TTC549 (cell line): ENCODE measurements around the gene GRIA2.

Experiments used
- FAIRE-seq: peaks from 2 replicates; lab custom pipeline; 2012; peaks lifted over from hg19 to GRCh38; lab: Jason Lieb, UNC

Gene GRIA2

DNA sequence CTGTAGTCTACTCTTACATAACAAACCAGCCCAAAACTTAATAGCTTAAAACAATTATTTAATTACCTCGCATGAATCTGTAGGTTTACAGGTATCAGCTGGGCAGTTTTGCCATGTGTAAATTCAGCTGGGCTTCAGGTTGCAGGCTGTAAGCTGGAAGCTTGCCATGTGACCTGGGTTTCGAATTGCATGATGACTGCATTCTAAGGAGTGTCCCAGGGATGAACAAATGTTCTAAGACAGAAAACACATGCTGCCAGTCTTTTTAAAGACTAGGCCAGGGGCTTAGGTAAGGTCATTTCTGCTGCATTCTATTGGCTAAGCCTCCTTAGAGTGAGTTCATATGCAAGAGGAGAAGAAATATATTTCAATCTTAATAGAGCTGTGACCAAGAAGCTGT lies 44.8 kb downstream of the GRIA2 start:
- FAIRE-seq, result no peak

DNA sequence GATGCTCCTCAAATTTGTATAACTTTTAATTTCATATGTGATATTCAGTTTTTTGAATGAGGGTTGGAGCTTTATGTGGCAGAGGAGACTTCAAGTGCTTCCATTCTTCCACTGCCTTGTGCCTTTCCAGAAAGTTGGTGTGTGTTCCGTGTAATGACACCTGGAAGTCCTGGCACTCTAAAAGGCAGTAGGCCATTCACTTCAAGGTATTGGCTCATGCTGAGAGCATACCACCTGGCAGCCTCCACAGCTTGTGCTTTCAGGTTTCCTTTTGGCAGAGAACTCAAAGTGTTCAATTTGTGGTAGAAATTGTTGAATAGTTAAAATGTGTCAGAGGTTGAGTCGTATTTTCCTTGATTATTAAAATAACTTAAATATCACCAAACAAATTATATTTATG lies 49.6 kb downstream of the GRIA2 start:
- no peak for FAIRE-seq

DNA sequence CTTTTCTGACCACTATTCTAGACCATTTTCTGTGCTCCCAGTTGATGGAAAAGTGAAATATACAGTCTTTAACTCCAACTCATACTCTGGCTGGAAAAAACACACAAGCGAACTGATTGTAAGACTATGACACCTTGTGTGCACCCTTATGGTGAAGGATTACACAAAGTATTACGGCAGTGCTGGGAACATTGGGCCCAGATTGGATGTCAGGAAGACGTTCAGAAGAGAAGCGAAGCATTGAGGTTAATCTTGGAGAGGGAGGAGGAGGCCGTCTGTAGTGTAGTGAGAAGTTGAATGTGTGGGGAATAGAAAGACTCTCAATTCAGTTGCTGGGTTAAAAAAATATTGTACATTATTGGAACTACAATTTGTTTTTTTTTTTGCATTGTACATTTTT lies 50.0 kb downstream of the GRIA2 start:
- FAIRE-seq, result no peak

DNA sequence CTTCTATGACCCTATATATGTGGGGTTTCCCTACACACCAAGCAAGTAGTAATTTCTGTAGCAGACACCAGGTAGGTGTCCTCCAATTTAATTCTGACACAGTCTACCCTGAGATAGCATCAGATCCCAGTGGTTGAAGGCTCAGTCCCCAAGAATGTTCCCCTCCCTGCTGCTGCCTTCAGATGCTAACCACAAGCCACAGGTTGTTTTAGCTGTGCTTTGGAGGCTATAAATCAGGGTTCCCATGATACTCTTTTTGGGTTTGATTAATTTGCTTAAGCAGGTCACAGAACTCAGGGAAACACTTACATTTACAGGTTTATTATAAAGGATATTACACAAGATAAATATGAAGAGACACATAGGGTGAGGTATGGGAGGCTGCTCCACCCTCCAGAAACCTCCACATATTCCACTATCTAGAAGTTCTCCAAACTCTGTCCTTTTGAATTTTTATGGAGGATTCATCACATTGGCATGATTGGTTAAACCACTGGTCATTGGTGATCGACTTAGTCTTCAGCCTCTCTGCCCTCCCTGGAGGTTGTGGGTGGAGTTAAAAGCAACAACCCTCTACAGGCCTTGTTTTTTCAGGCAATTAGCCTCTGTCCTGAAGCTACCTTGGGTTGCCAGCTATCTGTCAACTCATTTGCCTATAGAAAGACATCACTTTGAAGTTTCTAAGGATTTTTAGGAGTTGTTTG lies 50.8 kb downstream of the GRIA2 start:
- no peak for FAIRE-seq

DNA sequence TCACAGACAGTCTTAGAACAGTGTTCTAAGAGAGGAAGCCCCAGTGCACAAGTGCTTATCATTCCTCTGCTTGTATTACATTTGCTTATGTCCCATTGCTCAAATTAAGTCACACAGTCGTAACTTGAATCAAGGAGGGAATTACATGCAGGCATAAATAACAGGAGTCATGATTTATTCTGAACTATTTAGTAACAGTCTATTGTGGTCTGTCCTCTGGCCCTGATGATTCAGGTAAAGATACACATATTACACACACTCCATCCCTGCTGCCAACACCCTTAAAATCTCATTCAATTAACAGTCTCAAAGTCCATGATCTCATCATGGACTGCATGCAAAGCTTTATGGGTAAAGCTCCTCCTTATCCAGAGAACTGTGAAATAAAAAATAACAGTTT lies 60.1 kb downstream of the GRIA2 start:
- FAIRE-seq, result no peak

DNA sequence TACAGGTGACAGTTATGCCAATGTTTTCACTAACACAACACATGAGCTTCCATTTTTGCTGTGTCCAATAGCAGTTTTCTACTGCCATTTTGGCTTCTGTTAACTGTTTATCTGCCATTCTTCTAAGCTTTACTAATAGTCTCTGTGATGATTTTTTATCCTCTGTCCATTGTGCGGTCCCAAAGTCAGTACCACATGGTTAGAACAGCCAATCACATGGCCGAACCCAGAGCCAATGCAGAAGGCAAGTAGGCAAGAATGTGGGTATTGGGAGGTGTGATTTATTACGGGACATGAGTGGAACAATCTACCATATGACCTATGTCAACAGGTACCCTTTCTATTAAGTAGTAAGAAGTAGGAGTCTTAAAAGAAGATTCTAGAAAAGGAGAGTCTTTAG lies 61.5 kb downstream of the GRIA2 start:
- no peak for FAIRE-seq

DNA sequence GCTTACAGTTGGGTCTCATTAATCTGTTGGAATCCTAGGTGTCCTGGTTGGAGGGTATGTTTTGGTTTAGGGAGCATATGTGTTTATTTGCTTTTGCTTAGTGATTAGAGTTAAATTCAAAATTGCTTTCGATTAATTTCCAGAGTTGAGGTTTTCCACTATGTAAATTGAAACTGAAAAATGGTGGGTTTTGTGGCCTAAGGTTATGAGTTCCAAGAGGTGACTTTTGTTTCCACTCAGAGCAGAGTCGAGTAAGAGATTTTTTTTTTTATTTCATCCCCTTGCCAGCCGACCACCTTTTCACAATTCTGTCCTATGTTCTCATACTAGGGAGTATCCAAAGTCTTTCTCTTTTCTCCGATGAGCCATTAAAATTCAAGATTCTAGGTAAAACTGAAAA lies 66.9 kb downstream of the GRIA2 start:
- no peak for FAIRE-seq

DNA sequence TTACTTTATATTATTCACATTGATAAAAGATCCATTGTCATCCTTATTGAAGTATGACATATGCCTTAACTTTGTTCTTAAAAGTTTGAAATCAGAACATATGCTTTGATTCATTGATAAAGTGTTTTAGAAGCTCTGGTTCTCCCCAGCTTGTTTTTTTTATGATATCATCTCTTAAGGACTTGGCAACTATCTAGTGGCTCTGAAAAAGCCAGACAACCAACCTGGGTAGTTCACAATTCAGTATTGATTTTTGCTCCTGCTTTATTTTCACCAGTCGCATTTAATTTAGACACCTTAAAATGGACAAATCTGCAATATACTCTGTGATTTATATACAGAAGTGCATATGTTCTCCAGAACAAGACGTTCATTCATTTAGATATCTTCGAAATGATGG lies 70.1 kb downstream of the GRIA2 start:
- no peak for FAIRE-seq

DNA sequence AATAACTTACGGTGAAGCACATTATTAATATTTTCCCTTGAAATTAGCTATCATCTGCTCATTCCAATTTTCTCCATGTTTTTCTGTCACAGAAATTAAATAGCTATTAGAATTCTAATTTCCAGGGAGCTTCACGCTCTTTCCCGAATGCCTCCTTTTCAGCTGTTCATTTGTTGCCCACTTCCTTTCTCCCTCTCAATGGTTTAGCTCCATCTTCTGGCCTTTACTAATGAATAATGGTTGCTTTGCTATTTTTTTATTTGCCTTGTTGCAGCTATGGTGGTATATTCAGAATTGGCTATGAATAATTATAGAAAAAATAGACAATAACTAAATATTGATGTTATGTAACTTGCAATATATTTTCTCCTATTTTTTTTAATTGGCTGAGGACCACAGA lies 70.5 kb downstream of the GRIA2 start:
- no peak for FAIRE-seq

DNA sequence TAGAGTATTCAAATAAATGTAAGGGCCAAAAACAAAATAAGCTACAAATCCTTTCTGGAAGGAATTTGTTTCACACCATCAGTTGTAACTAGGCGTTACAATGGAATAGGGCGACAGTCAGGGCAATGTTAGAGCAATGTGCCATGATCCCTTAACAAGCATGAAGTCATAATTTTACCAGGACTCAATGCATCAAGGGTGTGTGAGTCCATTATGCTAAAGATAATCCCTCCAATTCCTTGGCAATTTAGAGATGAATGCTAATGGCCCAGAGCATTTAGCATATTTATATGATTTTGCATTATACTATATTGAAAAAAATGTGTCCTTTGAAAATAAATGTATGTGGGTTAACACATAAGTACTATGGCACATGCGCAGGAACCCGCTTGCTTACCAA lies 73.1 kb downstream of the GRIA2 start:
- no peak for FAIRE-seq

DNA sequence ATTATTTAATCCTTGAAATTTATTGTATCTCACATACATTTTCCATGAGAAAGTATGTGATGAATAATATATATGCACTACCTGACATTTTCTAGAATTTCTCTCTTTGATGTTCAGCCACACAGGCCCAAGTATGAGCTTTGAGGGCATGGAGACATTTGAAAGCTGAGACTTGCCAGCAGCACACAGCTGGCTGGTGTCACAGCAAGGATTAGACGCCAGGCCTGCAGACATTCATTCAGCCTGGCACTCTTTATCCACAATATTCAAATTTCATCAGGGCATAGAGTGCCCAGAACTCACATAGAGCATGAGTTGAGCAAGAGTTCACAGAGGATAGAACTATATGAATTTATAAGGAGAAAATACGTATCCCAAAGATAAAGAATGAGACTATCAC lies 74.0 kb downstream of the GRIA2 start:
- FAIRE-seq, result no peak

DNA sequence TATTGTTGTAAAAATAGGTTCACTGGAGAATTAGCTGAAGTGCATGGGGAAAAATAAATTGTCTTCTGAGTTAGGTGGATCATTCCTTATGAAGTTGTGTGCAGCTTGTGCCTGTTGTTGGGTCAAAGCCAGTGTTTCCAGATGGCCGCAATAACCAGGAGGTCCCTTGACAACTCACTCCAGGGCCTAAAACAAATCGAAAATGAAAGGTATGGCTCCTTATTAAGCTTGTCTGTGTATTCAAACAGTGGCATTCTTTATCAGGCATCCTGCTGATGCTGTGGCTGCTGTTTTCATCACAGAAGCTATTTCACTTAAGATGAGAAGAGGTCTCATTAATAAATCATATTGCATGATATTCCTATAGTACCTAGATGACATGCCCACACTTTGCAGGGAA lies 80.2 kb downstream of the GRIA2 start:
- no peak for FAIRE-seq

DNA sequence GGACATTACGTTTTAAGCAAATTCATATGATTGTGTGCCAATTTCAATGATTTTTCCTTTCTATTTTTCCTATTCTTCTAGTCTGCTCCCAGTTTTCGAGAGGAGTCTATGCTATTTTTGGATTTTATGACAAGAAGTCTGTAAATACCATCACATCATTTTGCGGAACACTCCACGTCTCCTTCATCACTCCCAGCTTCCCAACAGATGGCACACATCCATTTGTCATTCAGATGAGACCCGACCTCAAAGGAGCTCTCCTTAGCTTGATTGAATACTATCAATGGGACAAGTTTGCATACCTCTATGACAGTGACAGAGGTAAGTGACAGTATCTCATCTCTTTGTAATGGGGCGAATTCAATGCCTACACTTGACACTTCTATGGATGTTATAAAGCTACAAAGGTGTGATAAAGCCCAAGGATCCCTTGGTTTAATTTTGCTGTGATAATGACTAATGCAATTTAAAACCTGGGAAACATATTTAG lies 83.0 kb downstream of the GRIA2 start:
- FAIRE-seq, result no peak

DNA sequence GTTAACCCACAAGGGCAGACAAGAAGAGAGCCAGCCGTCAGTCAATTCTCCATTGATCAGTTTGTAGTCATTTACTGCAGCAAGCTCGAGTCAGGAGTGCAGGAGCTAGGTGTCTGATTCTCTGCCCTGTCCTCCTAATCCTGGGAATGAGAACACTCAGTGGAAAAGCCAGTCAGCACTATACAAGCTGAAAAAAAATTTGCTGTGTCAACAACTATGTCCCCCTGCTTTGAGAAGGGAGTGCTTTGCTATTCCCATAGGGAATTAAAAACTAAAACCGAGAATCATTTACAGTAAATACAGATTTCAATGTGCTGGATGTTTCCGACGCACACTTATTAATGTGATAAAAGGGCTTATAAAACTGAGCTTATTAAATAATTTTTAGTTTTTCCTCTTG lies 84.2 kb downstream of the GRIA2 start:
- no peak for FAIRE-seq

DNA sequence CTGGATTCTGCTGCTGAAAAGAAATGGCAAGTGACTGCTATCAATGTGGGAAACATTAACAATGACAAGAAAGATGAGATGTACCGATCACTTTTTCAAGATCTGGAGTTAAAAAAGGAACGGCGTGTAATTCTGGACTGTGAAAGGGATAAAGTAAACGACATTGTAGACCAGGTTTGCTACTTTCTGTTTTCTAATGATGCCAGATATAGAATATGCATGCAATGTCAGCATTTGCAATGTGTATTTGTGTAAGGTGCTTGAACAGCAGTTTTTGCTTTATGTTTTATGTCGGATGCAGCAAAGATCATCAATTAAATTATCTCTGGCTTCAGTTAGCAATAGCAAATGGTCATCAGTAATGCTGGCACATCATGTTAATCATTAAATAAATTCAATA lies 92.2 kb downstream of the GRIA2 start:
- no peak for FAIRE-seq

DNA sequence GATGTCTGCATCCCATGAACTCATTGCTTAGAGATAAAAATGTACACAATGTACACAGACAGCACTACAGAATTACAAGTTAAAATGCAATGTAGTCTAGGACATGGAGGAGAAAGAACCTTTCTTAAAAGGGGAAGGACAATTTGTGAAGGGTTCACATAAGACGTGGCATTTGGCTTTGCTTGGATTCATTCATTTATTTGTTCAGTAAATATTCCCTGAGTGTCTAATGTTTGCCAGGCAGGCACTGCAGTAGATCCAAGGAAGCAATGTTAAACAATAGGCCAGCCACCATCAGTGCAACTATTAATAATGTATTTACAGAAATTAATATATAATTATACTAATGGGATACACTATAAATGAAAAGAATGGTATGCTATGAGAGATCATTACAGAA lies 94.4 kb downstream of the GRIA2 start:
- no peak for FAIRE-seq

DNA sequence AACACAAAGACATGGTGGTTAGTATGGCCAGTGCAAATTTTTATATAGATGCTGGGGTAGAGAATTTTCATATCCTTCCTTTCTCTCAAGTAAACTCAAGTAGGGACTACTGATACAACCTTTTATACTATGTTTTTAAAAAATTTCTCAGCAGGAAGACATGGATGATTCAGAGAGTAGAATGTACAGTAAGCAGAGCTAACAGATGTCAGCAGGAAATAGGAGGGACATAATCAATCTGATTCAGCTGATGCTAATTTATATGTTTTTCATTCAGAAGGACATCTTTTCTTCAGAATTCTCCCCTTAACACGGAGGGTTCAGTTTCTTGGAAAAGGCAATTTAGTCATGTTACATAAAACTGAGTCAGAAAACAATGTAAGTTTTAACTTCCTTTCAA lies 95.4 kb downstream of the GRIA2 start:
- no peak for FAIRE-seq

DNA sequence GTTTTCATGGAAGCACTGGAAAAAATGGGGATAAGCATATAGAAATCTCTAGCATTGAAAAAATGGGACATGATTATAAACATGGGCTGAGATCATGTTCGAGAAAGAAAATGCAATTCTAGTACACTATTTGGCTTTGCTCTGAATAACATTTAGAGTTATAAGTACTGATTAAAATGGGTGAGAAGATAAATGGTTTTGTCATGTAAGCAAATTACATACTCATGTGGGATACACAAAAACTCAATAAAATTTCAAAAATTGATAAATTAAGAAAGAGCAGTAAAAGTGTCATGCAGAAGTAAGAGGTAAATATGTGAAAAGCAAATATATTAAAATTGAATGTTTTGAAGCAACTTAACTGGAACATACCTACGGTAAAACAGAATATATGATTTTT lies 99.6 kb downstream of the GRIA2 start:
- no peak for FAIRE-seq

DNA sequence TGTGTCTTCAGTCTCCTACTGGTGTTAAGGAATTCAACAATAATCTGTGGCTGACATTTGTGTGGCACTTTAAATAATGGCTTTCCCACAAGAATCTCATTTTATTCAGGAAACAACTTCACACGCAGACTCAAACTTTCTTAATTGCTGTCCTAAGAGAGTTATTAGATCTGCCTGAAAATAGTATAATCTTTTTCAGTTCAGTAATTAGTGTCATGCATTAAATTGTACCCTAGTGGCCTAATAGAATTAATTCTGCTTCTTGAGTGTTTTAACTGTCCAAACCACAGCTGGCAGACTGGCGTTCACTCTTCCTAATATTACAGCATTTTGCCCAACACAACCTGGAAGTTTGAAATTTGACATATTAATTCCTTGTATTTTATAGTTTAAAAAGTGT lies 107.1 kb downstream of the GRIA2 start:
- FAIRE-seq, result no peak

DNA sequence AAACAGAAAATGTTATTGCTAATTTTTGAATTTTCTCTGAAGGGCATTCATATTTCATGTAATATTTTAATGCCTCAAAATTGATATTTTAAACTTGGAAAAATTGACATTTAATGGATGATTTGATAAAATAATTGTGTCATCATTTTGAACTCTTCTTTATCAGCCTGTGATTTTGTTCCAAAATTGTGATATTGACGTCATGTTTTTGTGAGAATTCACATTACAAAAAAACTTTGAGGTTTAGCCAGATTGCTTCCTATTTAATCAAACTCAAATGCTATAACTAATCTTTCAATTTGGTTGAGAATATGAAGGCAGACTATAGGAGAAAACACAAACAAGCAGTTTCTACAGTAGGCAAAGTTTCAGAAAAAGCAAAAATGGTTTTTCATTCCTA lies 137.4 kb downstream of the GRIA2 start:
- FAIRE-seq, result no peak

DNA sequence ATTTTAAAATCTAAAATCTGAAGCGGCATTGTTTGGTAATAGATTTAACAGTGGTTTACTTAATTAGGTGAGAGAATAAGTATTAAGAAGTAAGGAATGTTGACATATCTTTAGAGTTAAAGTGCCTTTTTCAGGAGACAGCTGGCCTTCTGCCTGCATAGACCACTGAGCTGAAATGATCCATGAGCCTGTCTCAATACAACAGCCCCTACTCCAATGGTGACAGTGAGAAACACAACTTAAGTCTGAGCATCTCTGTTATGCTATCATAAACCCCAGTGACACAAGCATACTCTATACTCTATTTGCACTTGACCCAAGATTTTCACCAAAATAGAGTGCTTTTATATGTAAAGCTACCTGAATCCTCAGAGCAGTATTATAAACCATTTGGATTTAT lies 137.9 kb downstream of the GRIA2 start:
- FAIRE-seq, result no peak

DNA sequence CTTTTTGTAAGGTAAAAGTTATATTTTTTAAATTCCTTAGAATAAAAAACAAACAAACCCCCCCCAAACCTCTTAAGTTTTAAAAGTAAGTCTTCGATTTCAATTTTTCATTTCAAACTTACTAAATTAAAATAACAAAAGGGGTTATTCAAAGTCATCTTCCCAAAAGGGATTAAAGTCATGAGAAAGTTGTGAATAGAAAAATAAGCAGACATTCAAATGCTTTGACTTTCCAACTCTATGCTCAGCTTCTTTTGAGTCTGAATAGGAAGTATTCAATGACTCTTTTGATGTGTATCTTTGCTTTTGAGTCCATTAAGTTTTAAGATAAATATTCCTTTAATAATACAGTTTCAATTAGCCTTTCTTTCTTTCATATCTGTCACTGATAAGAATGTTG lies 138.3 kb downstream of the GRIA2 start:
- FAIRE-seq, result no peak

DNA sequence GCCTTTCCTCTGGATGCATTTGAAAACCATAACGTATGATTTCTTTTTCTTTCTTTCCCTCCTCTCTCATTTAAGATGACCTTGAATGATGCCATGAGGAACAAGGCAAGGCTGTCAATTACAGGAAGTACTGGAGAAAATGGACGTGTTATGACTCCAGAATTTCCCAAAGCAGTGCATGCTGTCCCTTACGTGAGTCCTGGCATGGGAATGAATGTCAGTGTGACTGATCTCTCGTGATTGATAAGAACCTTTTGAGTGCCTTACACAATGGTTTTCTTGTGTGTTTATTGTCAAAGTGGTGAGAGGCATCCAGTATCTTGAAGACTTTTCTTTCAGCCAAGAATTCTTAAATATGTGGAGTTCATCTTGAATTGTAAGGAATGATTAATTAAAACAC lies 142.8 kb downstream of the GRIA2 start:
- FAIRE-seq, result no peak

DNA sequence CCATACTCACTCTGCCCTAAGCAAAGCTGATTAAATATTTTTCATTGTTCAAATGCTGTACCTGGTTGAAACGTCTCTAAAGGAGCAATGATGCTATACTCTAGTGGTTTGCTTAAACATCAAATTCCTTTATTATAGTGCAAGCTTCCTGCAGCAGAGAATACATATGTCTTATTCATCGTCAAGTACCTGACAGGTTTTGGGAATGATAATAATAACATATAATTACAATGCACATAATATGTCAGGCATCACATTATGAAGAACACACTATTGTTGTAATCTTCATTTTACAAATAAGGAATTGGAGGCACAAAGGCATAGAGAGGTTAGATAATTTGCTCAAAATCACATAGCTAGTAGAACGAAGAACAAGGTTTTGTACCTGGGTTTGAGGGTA lies 151.6 kb downstream of the GRIA2 start:
- FAIRE-seq, result no peak

DNA sequence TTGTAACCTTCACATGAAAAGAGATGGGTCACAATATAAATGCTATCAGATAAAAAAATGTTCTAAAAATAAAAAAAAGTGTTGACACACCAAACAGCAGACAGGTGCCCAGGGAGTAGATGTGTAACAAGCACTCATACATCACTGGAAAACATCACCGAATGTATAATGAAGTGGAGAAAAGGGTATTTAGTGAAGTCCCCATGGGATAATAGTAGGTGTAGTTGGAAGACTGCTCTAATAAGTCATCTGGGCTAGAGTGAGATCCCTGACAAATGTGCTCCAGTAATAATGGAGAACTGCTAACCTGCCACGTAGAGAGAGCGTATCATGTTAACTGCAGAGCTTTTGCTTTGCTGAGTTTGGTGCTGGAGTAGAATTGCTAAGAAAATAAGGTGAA lies 152.0 kb downstream of the GRIA2 start:
- FAIRE-seq, result no peak
